SK-N-SH treated with all-trans-retinoic acid at 6 μM for 48 hours (cell line): ENCODE data around the gene TTC7B.

Experiments
- TSHZ2 ChIP-seq: fragments of 250-450 bp; sonication (Bioruptor Pico); IDR thresholded peaks from 2 replicates; pipeline ENCODE4 v1.5.0; 2020; ENCODE audit warnings: mild to moderate bottlenecking, moderate library complexity
- ZNF70 ChIP-seq: fragments of 450-650 bp; formaldehyde crosslinking; IDR thresholded peaks from 2 replicates; pipeline ENCODE4 v1.5.0; 2020; ENCODE audit warnings: mild to moderate bottlenecking, moderate library complexity
- TF ChIP-seq, protein P1 (sequence below): fragments of 250-450 bp; sonication (Bioruptor Pico); IDR thresholded peaks from 2 replicates; pipeline ENCODE4 v1.8.0; 2020; ENCODE audit warnings: mild to moderate bottlenecking, moderate library complexity, borderline replicate concordance

GRCh38 chr14:90506748-90507147 lies 309.5 kb downstream of the TTC7B start:
- TF ChIP-seq, protein P1, sequence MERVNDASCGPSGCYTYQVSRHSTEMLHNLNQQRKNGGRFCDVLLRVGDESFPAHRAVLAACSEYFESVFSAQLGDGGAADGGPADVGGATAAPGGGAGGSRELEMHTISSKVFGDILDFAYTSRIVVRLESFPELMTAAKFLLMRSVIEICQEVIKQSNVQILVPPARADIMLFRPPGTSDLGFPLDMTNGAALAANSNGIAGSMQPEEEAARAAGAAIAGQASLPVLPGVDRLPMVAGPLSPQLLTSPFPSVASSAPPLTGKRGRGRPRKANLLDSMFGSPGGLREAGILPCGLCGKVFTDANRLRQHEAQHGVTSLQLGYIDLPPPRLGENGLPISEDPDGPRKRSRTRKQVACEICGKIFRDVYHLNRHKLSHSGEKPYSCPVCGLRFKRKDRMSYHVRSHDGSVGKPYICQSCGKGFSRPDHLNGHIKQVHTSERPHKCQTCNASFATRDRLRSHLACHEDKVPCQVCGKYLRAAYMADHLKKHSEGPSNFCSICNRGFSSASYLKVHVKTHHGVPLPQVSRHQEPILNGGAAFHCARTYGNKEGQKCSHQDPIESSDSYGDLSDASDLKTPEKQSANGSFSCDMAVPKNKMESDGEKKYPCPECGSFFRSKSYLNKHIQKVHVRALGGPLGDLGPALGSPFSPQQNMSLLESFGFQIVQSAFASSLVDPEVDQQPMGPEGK, result no peak
- TF ChIP-seq TSHZ2 (no peak), ZNF70 (CRISPR knock-in tag) (no peak)
